Upper lobe of left lung (tissue), 4 donors: Measurements from ENCODE around the gene IRAK1.

Source experiments
- POLR2A ChIP-seq, 4 donors: fragments of 450-650 bp; IDR thresholded peaks; one replicate each; pipeline ENCODE4 v1.5.1; 2016 to 2017; ENCODE audit warnings: antibody characterized with exemption in 4 of 4, mild to moderate bottlenecking in 2 of 4
- POLR2AphosphoS5 ChIP-seq, 2 donors: sonication (generic); formaldehyde crosslinking; IDR thresholded peaks; one replicate each; pipeline ENCODE4 v1.5.1; 2017; ENCODE audit warnings: antibody characterized with exemption in 2 of 2
- TF ChIP-seq, protein P1 (sequence below), 6 experiments: fragments of 450-650 bp in 4 of 6; fragments of 200-600 bp in 2 of 6; sonication (generic) in 2 of 6; IDR thresholded peaks; one replicate each; pipeline ENCODE4 v1.5.1; 2016 to 2019; ENCODE audit warnings: antibody characterized with exemption in 6 of 6

DNA sequence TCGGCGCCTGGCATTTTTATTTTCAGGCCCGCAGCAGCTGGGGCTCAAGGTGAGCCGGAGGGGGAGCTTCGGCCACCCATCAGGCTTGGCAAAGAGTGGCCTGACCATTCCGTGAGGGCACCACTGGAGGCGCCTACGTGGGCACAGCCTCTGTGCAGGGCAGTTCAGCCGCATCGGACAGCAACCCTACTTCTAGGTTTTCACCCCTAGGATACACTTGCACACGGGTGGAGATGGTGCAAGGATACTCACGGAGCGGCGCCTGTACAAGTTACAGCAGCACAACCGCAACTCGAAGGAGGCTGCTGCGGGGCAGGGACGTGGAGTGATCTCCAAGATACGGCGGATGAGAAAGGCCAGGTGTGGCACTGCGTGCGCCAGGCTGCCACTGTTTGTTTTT, 58.9 kb downstream of the IRAK1 start:
- TF ChIP-seq, protein P1, sequence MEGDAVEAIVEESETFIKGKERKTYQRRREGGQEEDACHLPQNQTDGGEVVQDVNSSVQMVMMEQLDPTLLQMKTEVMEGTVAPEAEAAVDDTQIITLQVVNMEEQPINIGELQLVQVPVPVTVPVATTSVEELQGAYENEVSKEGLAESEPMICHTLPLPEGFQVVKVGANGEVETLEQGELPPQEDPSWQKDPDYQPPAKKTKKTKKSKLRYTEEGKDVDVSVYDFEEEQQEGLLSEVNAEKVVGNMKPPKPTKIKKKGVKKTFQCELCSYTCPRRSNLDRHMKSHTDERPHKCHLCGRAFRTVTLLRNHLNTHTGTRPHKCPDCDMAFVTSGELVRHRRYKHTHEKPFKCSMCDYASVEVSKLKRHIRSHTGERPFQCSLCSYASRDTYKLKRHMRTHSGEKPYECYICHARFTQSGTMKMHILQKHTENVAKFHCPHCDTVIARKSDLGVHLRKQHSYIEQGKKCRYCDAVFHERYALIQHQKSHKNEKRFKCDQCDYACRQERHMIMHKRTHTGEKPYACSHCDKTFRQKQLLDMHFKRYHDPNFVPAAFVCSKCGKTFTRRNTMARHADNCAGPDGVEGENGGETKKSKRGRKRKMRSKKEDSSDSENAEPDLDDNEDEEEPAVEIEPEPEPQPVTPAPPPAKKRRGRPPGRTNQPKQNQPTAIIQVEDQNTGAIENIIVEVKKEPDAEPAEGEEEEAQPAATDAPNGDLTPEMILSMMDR (IDR thresholded peaks at IDR 0.05) = no peak
- TF ChIP-seq POLR2AphosphoS5 (IDR thresholded peaks at IDR 0.05) (no peak), POLR2A (IDR thresholded peaks at IDR 0.05) (no peak)
